Fibroblast of mammary gland (primary cell): ENCODE data around the gene SLC6A11.

Source experiments
- DNase-seq: peaks from one replicate; pipeline ENCODE4 v3.0.0-alpha.2; 2010; ENCODE audit warnings: low read depth
- H3K4me3 ChIP-seq: 2 replicates; pipeline ENCODE4 v1.5.1; 2011; ENCODE audit warnings: low read depth, mild to moderate bottlenecking, low read length, moderate library complexity; ENCODE audit not compliant: control insufficient read depth
- CTCF ChIP-seq: conservative IDR thresholded peaks from 2 replicates; pipeline ENCODE4 v1.5.1; 2011; ENCODE audit warnings: low read depth, low read length, inconsistent platforms; ENCODE audit not compliant: control insufficient read depth, insufficient read depth

The SLC6A11 gene

GRCh38 chr3:10968401-10968800 lies 152.4 kb downstream of the SLC6A11 start:
- TF ChIP-seq CTCF, result no peak

GRCh38 chr3:10970306-10970960 lies 154.4 kb downstream of the SLC6A11 start:
- no peak for TF ChIP-seq CTCF
- DNase-seq, result no peak
- no peak overlapping the region for H3K4me3 ChIP-seq

More at GRCh38 chr3:10968401-10968800, 152.4 kb downstream of the SLC6A11 start:
- DNase-seq, result no peak
- no peak overlapping the region for H3K4me3 ChIP-seq

GRCh38 chr3:10972072-10972782 lies 156.2 kb downstream of the SLC6A11 start:
- DNase-seq, result no peak
- TF ChIP-seq CTCF, result no peak
- no peak overlapping the region for H3K4me3 ChIP-seq

- no peak for DNase-seq
- no peak overlapping the region for H3K4me3 ChIP-seq
- no peak for TF ChIP-seq CTCF
Measured at GRCh38 chr3:10973046-10973595, 157.1 kb downstream of the SLC6A11 start.

GRCh38 chr3:10974131-10974530 lies 158.1 kb downstream of the SLC6A11 start:
- no peak overlapping the region for H3K4me3 ChIP-seq
- no peak for DNase-seq
- TF ChIP-seq CTCF, result no peak

- TF ChIP-seq CTCF, result no peak
- no peak for DNase-seq
- H3K4me3 ChIP-seq, result no peak overlapping the region
Measured at GRCh38 chr3:10974746-10975375, 158.8 kb downstream of the SLC6A11 start.
